OCI-LY3 (cell line): ENCODE data around the gene DUT.
A peak's percentile ranks its signal among the peaks of the same experiment; 100 is the strongest.

ENCODE experiments used
- H2AFZ ChIP-seq: fragments of 200-600, 300-600 bp; shearing (Covaris generic); 2 replicates; pipeline ENCODE4 v1.6.0; 2014; ENCODE audit warnings: antibody characterized with exemption, low read depth, low read length
- H3K27ac ChIP-seq: fragments of 200-600, 300-600 bp; sonication (generic); 2 replicates; pipeline ENCODE4 v1.5.1; 2014; ENCODE audit warnings: mild to moderate bottlenecking, low read length, moderate library complexity, mixed read lengths
- H3K27me3 ChIP-seq: fragments of 200-600, 300-600 bp; sonication (generic); 2 replicates; pipeline ENCODE4 v1.6.1; 2014; ENCODE audit warnings: low read depth, low read length, mixed read lengths
- H3K36me3 ChIP-seq: fragments of 200-600, 300-600 bp; sonication (generic); replicated peaks from 2 replicates; pipeline ENCODE3; 2014; ENCODE audit warnings: low read depth, low read length, mixed read lengths
- H3K4me1 ChIP-seq: fragments of 300-600, 200-600 bp; sonication (generic); 2 replicates; pipeline ENCODE4 v1.6.1; 2014; ENCODE audit warnings: low read length, mixed read lengths
- H3K4me2 ChIP-seq: fragments of 200-600, 300-600 bp; sonication (generic); 2 replicates; pipeline ENCODE4 v1.6.1; 2014; ENCODE audit warnings: low read length, mixed read lengths
- H3K4me3 ChIP-seq: fragments of 300-600, 200-600 bp; sonication (generic); 2 replicates; pipeline ENCODE4 v1.5.1; 2014; ENCODE audit warnings: antibody characterized with exemption, mild to moderate bottlenecking, low read length, moderate library complexity
- H3K79me2 ChIP-seq: fragments of 300-600, 200-600 bp; shearing (Covaris generic); 2 replicates; pipeline ENCODE4 v1.6.1; 2014; ENCODE audit warnings: mild to moderate bottlenecking, low read length, mixed read lengths
- H3K9ac ChIP-seq: fragments of 300-600, 200-600 bp; shearing (Covaris generic); 2 replicates; pipeline ENCODE4 v1.6.0; 2014; ENCODE audit warnings: mild to moderate bottlenecking, low read length, moderate library complexity
- H3K9me3 ChIP-seq: fragments of 200-600, 300-600 bp; shearing (Covaris generic); 2 replicates; pipeline ENCODE4 v1.6.1; 2014; ENCODE audit warnings: low read length, mixed read lengths; ENCODE audit not compliant: insufficient read depth
- H4K20me1 ChIP-seq: fragments of 200-600, 300-600 bp; sonication (generic); 2 replicates; pipeline ENCODE4 v1.6.1; 2016; ENCODE audit warnings: low read length, mixed read lengths; ENCODE audit not compliant: insufficient read depth
- EZH2phosphoT487 ChIP-seq: fragments of 200-600 bp; shearing (Covaris generic); IDR thresholded peaks from 2 replicates; pipeline ENCODE4 v1.6.1; 2018; ENCODE audit warnings: antibody characterized with exemption, mixed run types, low read depth
- TF ChIP-seq, protein P1 (sequence below): fragments of 200-600, 300-600 bp; sonication (generic); IDR thresholded peaks from 2 replicates; pipeline ENCODE4 v1.5.1; 2014; ENCODE audit warnings: antibody characterized with exemption, low read length, low read depth

The DUT gene

DNA sequence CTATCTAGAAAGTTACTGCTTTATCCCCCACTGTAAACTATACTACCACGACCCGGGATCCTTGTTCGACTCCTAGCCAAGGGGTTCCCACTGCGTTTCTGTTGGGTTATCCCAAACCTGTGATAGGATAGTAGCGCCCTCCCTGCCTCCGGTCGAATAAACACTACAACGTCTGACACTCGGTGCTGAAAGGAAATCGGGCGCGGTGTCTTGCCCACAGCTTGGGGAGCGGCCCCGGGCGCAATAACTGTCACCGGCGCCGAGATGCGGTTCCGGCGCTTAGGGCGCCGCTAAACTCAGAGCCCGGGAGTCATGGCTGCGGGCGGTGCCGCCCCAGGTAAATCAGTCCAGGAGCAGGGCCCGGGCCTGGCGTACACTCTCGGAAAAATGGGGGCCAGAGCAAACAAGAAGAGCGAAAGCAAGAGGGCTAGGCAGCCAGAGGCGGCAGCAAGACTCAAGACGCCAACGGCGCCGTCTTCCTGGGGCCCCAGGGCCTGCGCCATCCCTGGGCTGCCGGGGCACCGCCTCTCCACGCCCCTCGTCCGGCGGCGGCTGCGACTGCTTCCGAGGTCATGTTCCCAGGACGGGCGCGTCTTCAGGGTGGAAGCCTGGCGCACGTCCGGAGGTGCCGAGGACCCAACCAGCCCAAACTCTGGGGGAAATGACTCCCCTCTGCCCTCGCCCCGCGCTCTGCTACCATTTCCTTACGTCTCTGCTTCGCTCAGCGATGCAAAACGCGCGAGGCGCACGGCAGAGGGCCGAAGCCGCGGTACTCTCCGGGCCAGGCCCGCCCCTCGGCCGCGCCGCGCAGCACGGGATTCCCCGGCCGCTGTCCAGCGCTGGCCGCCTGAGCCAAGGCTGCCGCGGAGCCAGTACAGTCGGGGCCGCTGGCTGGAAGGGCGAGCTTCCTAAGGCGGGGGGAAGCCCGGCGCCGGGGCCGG is at the start of gene DUT:
TSS of gene DUT (plus strand) at position 575 of the 941 bp plus-strand sequence. CDS start at position 662, 87 bp downstream.
- TF ChIP-seq EZH2phosphoT487: no peak
- TF ChIP-seq, protein P1, sequence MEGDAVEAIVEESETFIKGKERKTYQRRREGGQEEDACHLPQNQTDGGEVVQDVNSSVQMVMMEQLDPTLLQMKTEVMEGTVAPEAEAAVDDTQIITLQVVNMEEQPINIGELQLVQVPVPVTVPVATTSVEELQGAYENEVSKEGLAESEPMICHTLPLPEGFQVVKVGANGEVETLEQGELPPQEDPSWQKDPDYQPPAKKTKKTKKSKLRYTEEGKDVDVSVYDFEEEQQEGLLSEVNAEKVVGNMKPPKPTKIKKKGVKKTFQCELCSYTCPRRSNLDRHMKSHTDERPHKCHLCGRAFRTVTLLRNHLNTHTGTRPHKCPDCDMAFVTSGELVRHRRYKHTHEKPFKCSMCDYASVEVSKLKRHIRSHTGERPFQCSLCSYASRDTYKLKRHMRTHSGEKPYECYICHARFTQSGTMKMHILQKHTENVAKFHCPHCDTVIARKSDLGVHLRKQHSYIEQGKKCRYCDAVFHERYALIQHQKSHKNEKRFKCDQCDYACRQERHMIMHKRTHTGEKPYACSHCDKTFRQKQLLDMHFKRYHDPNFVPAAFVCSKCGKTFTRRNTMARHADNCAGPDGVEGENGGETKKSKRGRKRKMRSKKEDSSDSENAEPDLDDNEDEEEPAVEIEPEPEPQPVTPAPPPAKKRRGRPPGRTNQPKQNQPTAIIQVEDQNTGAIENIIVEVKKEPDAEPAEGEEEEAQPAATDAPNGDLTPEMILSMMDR: peak; percentile 17; the same call in 1 of the 2 replicates
- peak within 1 kb of the TSS; percentile 85 for H3K4me2 ChIP-seq
- peak within 1 kb of the TSS; percentile 82 for H3K27ac ChIP-seq
- H3K27me3 ChIP-seq: no peaks in the 10 kb centered on the region
- peak within 1 kb of the TSS; percentile 55 for H2AFZ ChIP-seq
- no peaks in the 10 kb centered on the region for H3K9me3 ChIP-seq
- peaks cover 33% of the 10 kb centered on the region for H3K4me1 ChIP-seq
- peaks cover 35% of the 10 kb centered on the region for H3K36me3 ChIP-seq
- peaks cover 57% of the 10 kb centered on the region for H3K79me2 ChIP-seq
- H4K20me1 ChIP-seq: peaks cover 23% of the 10 kb centered on the region; the same call in 1 of the 2 replicates
- peak within 1 kb of the TSS; percentile 97 for H3K9ac ChIP-seq
- H3K4me3 ChIP-seq: peak within 1 kb of the TSS; percentile 95

DNA sequence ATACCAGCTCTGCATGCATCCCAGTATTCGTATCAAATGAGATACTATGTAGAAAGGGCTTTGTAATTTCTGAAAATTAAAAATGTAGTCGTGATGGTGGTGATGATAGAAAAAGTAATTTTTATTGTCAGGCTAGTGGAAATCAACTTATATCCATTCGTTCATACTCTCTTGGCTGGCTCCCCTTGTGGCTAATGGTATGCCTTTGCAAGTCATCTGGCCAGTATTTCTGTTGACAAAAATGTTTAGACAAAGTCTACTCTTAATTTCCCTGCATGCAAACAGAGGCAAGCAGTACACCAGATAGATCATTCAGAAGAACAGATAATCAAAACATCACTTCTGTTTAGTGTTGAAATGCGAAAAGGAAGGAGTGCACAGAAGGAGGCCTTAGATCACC is 49.6 kb upstream of the DUT start:
- H3K9ac ChIP-seq: no peak overlapping the region
- no peak overlapping the region for H3K4me3 ChIP-seq
- no peaks in the 10 kb centered on the region for H3K36me3 ChIP-seq
- TF ChIP-seq, protein P1: no peak
- TF ChIP-seq EZH2phosphoT487: no peak
- H2AFZ ChIP-seq: no peak overlapping the region
- H4K20me1 ChIP-seq: no peaks in the 10 kb centered on the region
- peaks cover 69% of the 10 kb centered on the region for H3K27me3 ChIP-seq
- no peak overlapping the region for H3K27ac ChIP-seq
- no peak overlapping the region for H3K4me2 ChIP-seq
- no peaks in the 10 kb centered on the region for H3K9me3 ChIP-seq
- no peaks in the 10 kb centered on the region for H3K79me2 ChIP-seq
- peaks cover 4% of the 10 kb centered on the region; the same call in 1 of the 2 replicates for H3K4me1 ChIP-seq

- no peak overlapping the region for H3K27ac ChIP-seq
- H3K9me3 ChIP-seq: no peaks in the 10 kb centered on the region
- H4K20me1 ChIP-seq: no peaks in the 10 kb centered on the region
- TF ChIP-seq, protein P1: no peak
- no peak for TF ChIP-seq EZH2phosphoT487
- H2AFZ ChIP-seq: no peak overlapping the region
- H3K9ac ChIP-seq: no peak overlapping the region
- peaks cover 4% of the 10 kb centered on the region; the same call in 1 of the 2 replicates for H3K4me1 ChIP-seq
- no peaks in the 10 kb centered on the region for H3K36me3 ChIP-seq
- no peak overlapping the region for H3K4me2 ChIP-seq
- H3K4me3 ChIP-seq: no peak overlapping the region
- peaks cover 65% of the 10 kb centered on the region for H3K27me3 ChIP-seq
- no peaks in the 10 kb centered on the region for H3K79me2 ChIP-seq
Observed at GRCh38 chr15:48282216-48282615, 49.0 kb upstream of the DUT start.

DNA sequence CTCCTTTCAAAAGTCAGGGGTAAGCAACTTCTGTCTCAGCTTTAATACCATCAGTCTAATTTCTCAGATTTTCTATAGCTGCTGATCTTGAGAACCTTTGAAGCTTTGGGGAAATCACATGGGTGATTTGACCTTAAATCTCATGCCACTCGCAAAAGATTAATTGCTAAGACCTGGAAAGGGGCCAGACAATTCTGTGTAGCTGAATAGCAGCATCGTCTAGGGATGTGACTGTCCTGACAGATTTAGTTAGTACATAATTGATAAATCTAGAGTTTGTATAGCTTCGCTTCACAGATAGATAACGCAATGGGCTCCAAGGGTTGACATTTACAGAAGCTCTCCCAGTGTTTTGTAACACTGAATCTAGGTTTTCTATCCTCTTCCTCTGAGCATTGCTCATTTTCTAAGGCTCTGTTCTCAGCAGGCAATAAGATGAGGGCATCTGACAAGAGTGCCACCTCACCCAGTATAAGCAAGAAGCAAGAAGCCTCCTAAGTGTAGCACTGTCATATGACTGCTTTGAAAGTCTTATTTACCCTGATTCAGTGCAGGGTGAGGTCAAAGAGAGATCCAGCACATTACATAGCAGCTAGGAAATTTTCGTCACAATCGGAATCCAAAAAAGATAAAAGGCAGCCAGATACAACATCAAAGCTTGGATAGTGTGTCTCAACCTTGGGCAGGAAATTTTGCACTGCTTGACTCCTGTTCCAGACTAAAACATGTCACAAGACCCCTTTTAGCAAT is 47.7 kb upstream of the DUT start:
- H3K4me1 ChIP-seq: peaks cover 9% of the 10 kb centered on the region
- no peak overlapping the region for H3K4me2 ChIP-seq
- no peaks in the 10 kb centered on the region for H3K79me2 ChIP-seq
- H3K4me3 ChIP-seq: no peak overlapping the region
- H3K27ac ChIP-seq: no peak overlapping the region
- no peak overlapping the region for H3K9ac ChIP-seq
- H2AFZ ChIP-seq: no peak overlapping the region
- H4K20me1 ChIP-seq: no peaks in the 10 kb centered on the region
- TF ChIP-seq EZH2phosphoT487: no peak
- TF ChIP-seq, protein P1: no peak
- peaks cover 58% of the 10 kb centered on the region for H3K27me3 ChIP-seq
- no peaks in the 10 kb centered on the region for H3K9me3 ChIP-seq
- no peaks in the 10 kb centered on the region for H3K36me3 ChIP-seq
